SW 1271 (cell line): ENCODE measurements around the gene KCNH8.

ENCODE experiments used
- DNase-seq, 2 experiments: peaks; one replicate each; lab custom pipeline; 2025; lab: John Stamatoyannopoulos, UW

The KCNH8 gene

GRCh38 chr3:19250959-19251610 is 102.8 kb downstream of the KCNH8 start:
- no peak for DNase-seq

DNA sequence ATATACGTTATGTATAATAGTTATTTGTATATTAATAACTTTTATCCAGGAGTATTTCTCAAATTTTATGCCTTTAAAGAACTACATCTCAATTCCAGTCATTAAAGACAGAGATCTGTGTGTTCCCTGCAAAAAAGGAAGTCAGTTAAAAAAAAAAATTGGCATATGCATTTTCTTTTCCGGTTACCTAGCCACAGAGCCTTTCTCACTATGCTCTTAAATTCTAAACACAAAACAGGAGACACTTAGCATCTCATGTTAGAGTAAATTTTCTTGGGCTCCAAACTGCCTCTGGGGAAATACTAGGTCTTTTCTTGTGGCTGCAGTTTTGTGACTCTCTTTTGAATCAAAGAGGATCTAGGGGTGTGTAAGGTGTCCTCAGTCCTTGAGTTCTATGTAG is 105.9 kb downstream of the KCNH8 start:
- DNase-seq: no peak

- no peak for DNase-seq
Observed at GRCh38 chr3:19254784-19255338, 106.6 kb downstream of the KCNH8 start.

- no peak for DNase-seq
Observed at GRCh38 chr3:19256313-19256712, 108.0 kb downstream of the KCNH8 start.

- no peak for DNase-seq
Observed at GRCh38 chr3:19263606-19264005, 115.3 kb downstream of the KCNH8 start.

- no peak for DNase-seq
Observed at GRCh38 chr3:19264424-19264823, 116.1 kb downstream of the KCNH8 start.

DNA sequence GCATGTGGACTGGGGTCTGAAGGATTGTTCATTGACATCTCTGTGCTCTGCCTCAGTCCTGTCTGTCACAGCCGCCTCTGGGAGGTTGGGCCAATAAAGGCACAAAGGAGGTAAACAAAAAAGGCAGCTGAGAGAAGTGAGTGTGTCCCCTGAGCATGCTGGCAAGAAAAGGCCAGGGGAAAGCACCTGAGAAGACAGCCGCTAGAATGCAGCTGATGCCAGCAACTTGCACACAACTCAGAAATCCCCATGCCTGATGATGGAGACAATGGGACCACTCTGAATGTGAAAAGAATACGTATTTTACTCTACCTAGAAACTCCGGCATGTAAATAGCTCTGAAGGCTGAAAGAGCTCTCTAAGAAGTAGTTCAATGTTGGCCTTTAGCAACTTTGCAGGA is 118.7 kb downstream of the KCNH8 start:
- DNase-seq: no peak

- DNase-seq: no peak
Observed at GRCh38 chr3:19270481-19270880, 122.2 kb downstream of the KCNH8 start.

GRCh38 chr3:19272296-19272695 is 124.0 kb downstream of the KCNH8 start:
- no peak for DNase-seq

DNA sequence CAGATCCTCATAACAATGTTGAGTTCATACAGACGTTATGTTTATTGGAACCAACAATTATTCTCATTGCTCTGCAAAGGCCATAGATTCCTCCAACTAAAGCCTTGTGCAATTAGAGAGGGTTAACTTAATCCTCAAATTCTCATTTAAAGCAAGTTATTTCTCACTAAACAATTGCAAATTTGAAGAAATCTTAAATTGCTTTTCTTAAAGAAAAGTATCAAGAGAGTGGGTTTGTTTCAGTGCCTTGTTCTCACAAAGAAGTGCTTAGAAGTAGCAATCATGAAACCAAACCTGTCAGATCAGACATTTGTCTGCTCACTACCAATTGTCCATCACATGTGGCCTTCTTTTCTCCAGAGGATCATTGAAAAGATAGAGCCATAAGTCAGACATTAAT is 124.8 kb downstream of the KCNH8 start:
- no peak for DNase-seq

DNA sequence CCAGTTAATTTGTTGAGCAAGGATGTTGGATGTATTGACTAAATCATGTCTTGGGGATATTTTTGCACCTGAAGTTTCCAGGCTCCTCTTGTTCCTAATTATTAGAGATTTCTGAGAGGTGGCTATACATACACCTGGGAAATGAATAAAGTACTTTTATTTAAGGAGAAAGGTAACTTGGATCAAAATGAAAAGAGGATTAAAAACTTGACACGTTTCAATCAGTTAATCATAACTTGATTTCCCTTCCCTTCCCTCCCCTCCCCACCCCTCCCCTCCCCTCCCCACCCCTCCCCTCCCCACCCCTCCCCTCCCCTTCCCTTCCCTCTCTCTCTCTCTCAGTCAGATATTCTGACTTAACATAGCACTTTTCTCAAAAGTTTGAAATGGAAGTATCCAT is 126.3 kb downstream of the KCNH8 start:
- no peak for DNase-seq

DNA sequence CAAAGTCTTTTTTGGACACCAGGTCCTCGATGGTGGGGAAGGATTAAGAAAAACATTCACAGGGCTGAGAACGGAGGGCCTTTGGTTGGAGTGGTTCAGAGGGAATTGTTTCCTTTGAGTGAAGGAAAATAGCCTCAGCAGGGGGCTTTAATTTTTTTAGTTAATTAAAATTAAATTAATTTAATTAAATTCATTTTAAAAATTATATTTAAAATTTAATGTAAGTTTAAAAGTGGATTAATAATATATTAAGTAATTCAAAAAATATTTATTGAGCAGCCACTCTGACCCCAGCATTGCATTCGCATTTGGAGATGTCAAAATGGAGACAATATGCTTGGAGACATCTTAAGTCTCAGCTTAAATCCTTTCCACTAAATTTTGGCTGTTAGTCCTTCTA is 136.7 kb downstream of the KCNH8 start:
- no peak for DNase-seq

- DNase-seq: no peak
Observed at GRCh38 chr3:19293295-19293694, 145.0 kb downstream of the KCNH8 start.

- DNase-seq: no peak
Observed at GRCh38 chr3:19295208-19295607, 146.9 kb downstream of the KCNH8 start.

DNA sequence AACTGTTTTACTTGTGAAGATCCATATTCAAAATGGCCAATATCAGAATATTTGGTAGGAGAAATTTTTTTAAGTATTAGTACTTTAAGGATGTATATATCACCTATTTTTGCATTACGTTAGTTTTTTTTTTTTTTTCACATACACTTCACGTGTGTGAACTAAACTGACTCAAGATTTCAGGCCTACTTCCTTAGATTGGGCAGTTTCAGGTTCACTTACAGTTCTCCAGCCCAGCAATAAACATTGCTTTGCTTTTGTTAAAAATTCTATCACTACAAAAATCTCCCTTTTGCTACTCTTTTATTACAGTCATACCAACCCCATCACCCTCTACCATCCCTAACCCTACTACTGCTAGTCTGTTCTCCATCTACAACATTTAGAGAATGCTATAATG is 183.6 kb downstream of the KCNH8 start:
- DNase-seq: no peak

GRCh38 chr3:19334120-19334519 is 185.8 kb downstream of the KCNH8 start:
- no peak for DNase-seq

GRCh38 chr3:19338769-19339168 is 190.5 kb downstream of the KCNH8 start:
- no peak for DNase-seq

DNA sequence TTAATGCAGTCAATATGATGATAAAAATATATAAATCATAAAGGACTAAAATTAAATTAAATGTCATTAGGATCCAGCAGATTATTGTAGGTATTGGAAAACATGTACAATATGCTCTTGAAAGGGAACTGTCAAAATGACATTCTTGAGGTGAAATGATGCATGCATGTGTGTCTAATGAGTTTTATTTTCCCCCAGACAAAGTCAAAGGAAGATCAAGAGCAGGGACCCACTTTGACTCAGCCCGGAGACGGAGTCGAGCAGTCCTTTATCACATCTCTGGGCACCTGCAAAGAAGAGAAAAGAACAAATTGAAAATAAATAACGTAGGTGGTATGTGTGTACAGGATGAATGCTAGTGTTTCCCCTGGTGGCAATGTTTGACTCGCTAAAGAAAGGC is 194.1 kb downstream of the KCNH8 start:
- no peak for DNase-seq

- DNase-seq: no peak
Observed at GRCh38 chr3:19346759-19347158, 198.4 kb downstream of the KCNH8 start.

DNA sequence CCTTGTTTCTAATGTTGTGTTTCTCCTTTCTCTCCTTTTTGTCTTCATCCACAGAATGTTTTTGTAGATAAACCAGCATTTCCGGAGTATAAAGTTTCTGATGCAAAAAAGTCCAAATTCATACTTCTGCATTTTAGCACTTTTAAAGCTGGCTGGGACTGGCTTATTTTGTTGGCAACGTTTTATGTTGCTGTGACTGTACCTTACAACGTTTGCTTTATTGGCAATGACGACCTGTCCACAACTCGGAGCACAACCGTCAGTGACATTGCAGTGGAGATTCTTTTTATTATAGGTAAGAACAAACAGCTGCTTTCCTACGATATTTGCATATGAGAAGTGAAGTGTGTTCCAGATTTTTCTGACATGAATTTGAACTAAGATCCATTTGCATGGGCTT is 199.4 kb downstream of the KCNH8 start:
- DNase-seq: no peak

DNA sequence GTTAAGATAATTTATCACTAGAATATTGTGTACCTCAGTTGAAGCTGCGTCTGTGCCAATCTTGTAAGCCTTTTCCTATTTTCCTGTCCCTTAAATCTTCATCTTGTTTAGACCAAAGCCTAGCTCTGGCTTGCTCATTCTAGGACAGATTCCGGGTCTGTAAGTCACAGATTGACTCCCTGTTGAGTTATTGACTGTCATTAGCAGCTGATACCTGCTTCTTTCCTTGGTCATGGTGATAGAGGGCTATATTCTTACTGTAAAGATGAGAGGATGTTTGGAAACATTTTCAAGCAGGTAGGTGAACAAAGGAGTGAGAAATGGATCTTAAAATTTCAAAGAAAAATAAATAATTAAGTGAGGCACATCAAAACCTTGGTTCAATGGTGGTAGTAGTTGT is 200.2 kb downstream of the KCNH8 start:
- DNase-seq: no peak

GRCh38 chr3:19348941-19349564 is 200.7 kb downstream of the KCNH8 start:
- DNase-seq: peak; percentile 9 to 46

DNA sequence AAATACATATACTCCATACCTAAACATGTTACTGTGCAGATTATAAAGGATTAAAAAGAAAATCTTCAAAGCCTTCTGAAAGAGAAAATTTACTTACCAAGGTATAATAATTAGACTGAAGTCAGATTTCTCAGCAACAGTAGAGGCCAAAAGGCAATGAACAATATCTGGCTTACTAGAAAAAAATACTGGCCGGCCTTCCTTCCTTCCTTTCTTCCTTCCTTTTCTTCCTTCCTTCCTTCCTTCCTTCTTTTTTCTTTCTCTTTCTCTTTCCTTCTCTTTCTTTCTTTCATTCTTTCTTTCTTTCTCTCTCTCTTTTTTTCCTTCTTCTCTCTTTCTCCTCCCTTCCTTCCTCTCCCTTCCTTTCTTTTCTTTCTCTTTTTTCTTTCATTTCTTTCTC is 209.6 kb downstream of the KCNH8 start:
- no peak for DNase-seq

- no peak for DNase-seq
Observed at GRCh38 chr3:19363071-19363470, 214.8 kb downstream of the KCNH8 start.
